Measurements from ENCODE around the gene PANK3.

PANK3 gene

GRCh38 chr5:168609806-168610482 lies 30.8 kb upstream of the PANK3 start:
- no peak overlapping the region for H3K4me2 ChIP-seq (ENCODE audit: insufficient read depth, low read length)
- no peak for TF ChIP-seq EZH2 (IDR thresholded peaks at IDR 0.05; ENCODE audit: borderline replicate concordance, low read depth, low read length, severe bottlenecking)
- TF ChIP-seq, protein P1, sequence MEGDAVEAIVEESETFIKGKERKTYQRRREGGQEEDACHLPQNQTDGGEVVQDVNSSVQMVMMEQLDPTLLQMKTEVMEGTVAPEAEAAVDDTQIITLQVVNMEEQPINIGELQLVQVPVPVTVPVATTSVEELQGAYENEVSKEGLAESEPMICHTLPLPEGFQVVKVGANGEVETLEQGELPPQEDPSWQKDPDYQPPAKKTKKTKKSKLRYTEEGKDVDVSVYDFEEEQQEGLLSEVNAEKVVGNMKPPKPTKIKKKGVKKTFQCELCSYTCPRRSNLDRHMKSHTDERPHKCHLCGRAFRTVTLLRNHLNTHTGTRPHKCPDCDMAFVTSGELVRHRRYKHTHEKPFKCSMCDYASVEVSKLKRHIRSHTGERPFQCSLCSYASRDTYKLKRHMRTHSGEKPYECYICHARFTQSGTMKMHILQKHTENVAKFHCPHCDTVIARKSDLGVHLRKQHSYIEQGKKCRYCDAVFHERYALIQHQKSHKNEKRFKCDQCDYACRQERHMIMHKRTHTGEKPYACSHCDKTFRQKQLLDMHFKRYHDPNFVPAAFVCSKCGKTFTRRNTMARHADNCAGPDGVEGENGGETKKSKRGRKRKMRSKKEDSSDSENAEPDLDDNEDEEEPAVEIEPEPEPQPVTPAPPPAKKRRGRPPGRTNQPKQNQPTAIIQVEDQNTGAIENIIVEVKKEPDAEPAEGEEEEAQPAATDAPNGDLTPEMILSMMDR (IDR thresholded peaks at IDR 0.05; ENCODE audit: borderline replicate concordance, extremely low read depth, low read length, poor library complexity, severe bottlenecking) = no peak
- peaks cover 4% of the 10 kb centered on the region for H3K27me3 ChIP-seq (ENCODE audit: insufficient read depth, low read length, poor library complexity)
- no peak for ATAC-seq (ENCODE audit: insufficient read depth, low read depth)
- H3K36me3 ChIP-seq (ENCODE audit: insufficient read depth, low read length) = no peaks in the 10 kb centered on the region
- no peak for DNase-seq
- H4K20me1 ChIP-seq (ENCODE audit: insufficient read depth, low read length) = no peaks in the 10 kb centered on the region
- H3K27ac ChIP-seq (ENCODE audit: low read length) = no peak overlapping the region
- no peak overlapping the region for H2AFZ ChIP-seq (ENCODE audit: low read depth, low read length)
- H3K4me1 ChIP-seq (ENCODE audit: insufficient read depth, low read length) = no peaks in the 10 kb centered on the region
- H3K9me3 ChIP-seq (ENCODE audit: insufficient read depth, low read length, severe bottlenecking) = no peaks in the 10 kb centered on the region
- H3K9ac ChIP-seq (ENCODE audit: low read depth, low read length) = no peak overlapping the region
- H3K79me2 ChIP-seq (ENCODE audit: insufficient read depth, low read length) = no peaks in the 10 kb centered on the region
- H3K4me3 ChIP-seq (ENCODE audit: low read depth in 1 of 2, low read length in 2 of 2) = no peak overlapping the region

DNA sequence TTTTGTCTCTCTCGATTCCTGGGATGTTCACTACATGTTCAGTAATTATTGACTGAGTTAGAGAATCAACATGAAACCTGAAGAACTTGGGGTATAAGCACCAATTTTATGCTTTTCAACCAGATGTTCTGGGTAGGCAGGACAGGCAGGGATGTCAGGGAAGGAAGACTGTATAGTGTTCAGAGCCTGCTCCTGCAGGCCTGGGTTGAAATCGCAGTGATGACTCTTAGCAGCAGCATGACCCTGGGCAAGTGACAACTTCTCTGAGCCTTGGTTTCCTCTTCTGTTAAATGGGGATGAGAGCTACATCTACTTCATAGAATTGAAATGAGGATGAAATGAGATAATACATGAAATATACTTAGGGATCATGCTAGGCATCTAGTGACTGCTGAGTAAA lies 29.7 kb upstream of the PANK3 start:
- Histone ChIP-seq H3K27ac (ENCODE audit: low read length) (no peak overlapping the region), H2AFZ (ENCODE audit: low read depth, low read length) (no peak overlapping the region), H3K4me1 (ENCODE audit: insufficient read depth, low read length) (no peaks in the 10 kb centered on the region), H3K36me3 (ENCODE audit: insufficient read depth, low read length) (no peaks in the 10 kb centered on the region), H3K79me2 (ENCODE audit: insufficient read depth, low read length) (no peaks in the 10 kb centered on the region), H3K4me3 (ENCODE audit: low read depth in 1 of 2, low read length in 2 of 2) (no peak overlapping the region), H3K4me2 (ENCODE audit: insufficient read depth, low read length) (no peak overlapping the region), H4K20me1 (ENCODE audit: insufficient read depth, low read length) (no peaks in the 10 kb centered on the region), H3K27me3 (ENCODE audit: insufficient read depth, low read length, poor library complexity) (no peaks in the 10 kb centered on the region), H3K9ac (ENCODE audit: low read depth, low read length) (no peak overlapping the region), H3K9me3 (ENCODE audit: insufficient read depth, low read length, severe bottlenecking) (no peaks in the 10 kb centered on the region)
- DNase-seq (no peak), ATAC-seq (ENCODE audit: insufficient read depth, low read depth) (no peak)
- TF ChIP-seq EZH2 (IDR thresholded peaks at IDR 0.05; ENCODE audit: borderline replicate concordance, low read depth, low read length, severe bottlenecking) = no peak
- TF ChIP-seq, protein P1 (IDR thresholded peaks at IDR 0.05; ENCODE audit: borderline replicate concordance, extremely low read depth, low read length, poor library complexity, severe bottlenecking) = no peak

GRCh38 chr5:168608386-168608785 lies 29.2 kb upstream of the PANK3 start:
- no peaks in the 10 kb centered on the region for H3K79me2 ChIP-seq (ENCODE audit: insufficient read depth, low read length)
- no peaks in the 10 kb centered on the region for H4K20me1 ChIP-seq (ENCODE audit: insufficient read depth, low read length)
- no peak for TF ChIP-seq EZH2 (IDR thresholded peaks at IDR 0.05; ENCODE audit: borderline replicate concordance, low read depth, low read length, severe bottlenecking)
- TF ChIP-seq, protein P1 (IDR thresholded peaks at IDR 0.05; ENCODE audit: borderline replicate concordance, extremely low read depth, low read length, poor library complexity, severe bottlenecking) = no peak
- H3K27ac ChIP-seq (ENCODE audit: low read length) = no peak overlapping the region
- H3K9me3 ChIP-seq (ENCODE audit: insufficient read depth, low read length, severe bottlenecking) = no peaks in the 10 kb centered on the region
- no peak overlapping the region for H3K4me2 ChIP-seq (ENCODE audit: insufficient read depth, low read length)
- H3K9ac ChIP-seq (ENCODE audit: low read depth, low read length) = no peak overlapping the region
- no peak for DNase-seq
- ATAC-seq (ENCODE audit: insufficient read depth, low read depth) = no peak
- H2AFZ ChIP-seq (ENCODE audit: low read depth, low read length) = no peak overlapping the region
- no peaks in the 10 kb centered on the region for H3K36me3 ChIP-seq (ENCODE audit: insufficient read depth, low read length)
- no peaks in the 10 kb centered on the region for H3K4me1 ChIP-seq (ENCODE audit: insufficient read depth, low read length)
- H3K4me3 ChIP-seq (ENCODE audit: low read depth in 1 of 2, low read length in 2 of 2) = no peak overlapping the region
- no peaks in the 10 kb centered on the region for H3K27me3 ChIP-seq (ENCODE audit: insufficient read depth, low read length, poor library complexity)
